Psoas muscle (tissue), 8 donors: ENCODE measurements around the gene AP2M1. TPM values are rescaled to one million over a fixed set of nuclear protein-coding genes. Genes with fewer than 3 reads are reported as not detected.

Source experiments
- ATAC-seq, 4 donors: fragments of 200-7000 bp; cut with Tn5 transposase; one replicate each; pipeline ENCODE4 v1.9.1; 2020; ENCODE audit warnings: moderate library complexity in 3 of 4, mild to moderate bottlenecking in 2 of 4
- DNase-seq, 2 donors: peaks; one replicate each; pipeline ENCODE4 v3.0.0-alpha.2; 2020
- H3K27ac ChIP-seq: fragments of 200-600 bp; one replicate; pipeline ENCODE4 v1.8.0; 2022
- H3K27me3 ChIP-seq, 3 donors: fragments of 200-600 bp in 1 of 3; one replicate each; pipeline versions ENCODE4 v1.6.1 to v1.8.0; 2013 to 2022; ENCODE audit warnings: low read length in 2 of 3, mild to moderate bottlenecking in 2 of 3, moderate library complexity in 1 of 3; ENCODE audit not compliant: insufficient read depth in 3 of 3
- H3K36me3 ChIP-seq, 2 donors: fragments of 200-600 bp in 1 of 2; one replicate each; pipeline versions ENCODE4 v1.6.1 to v1.8.0; 2013 to 2022; ENCODE audit warnings: low read depth in 1 of 2, mild to moderate bottlenecking in 1 of 2, moderate library complexity in 1 of 2; ENCODE audit not compliant: insufficient read depth in 1 of 2
- H3K4me1 ChIP-seq: fragments of 200-600 bp; one replicate; pipeline ENCODE4 v1.8.0; 2022
- H3K4me3 ChIP-seq: fragments of 200-600 bp; one replicate; pipeline ENCODE4 v1.8.0; 2022; ENCODE audit warnings: mild to moderate bottlenecking
- H3K9me3 ChIP-seq: fragments of 200-600 bp; one replicate; pipeline ENCODE4 v1.8.0; 2022
- WGBS, 3 donors: extraction: QIAGEN DNeasy Blood & Tissue Kit; methylation state at CpG; one replicate each; pipeline versions ENCODE4 v1.1.6 to v1.1.7; 2013; 5-methylcytosine and 5-hydroxymethylcytosine counted together
- intact Hi-C, 2 donors: fragments of 100-400 bp; cut with DNase I; formaldehyde crosslinking; loops; one replicate each; pipeline versions ENCODE4 v1.11.0 to v1.14.2; 2022
- polyA plus RNA-seq, 3 donors: library from polyadenylated mRNA; stranded (reverse); fragments of 200-250 nt; gene quantifications; one replicate each; pipeline ENCODE4 v1.2.3, GENCODE V29; 2013
- total RNA-seq, 4 donors: library from RNA; stranded (reverse); fragmentation: NEBNext Ultra II Directional in 2 of 4; extraction: Animal tissue kit (Norgen Biotek cat#: 25700) in 2 of 4; gene quantifications; one replicate each; pipeline versions ENCODE4 v1.2.1 to v1.2.4, GENCODE V29; 2021 to 2023
- TF ChIP-seq, protein P1 (sequence below): fragments of 200-600 bp; IDR thresholded peaks from one replicate; pipeline ENCODE4 v1.8.0; 2022; ENCODE audit warnings: antibody characterized with exemption
- donor health status: healthy with polysubstance abuse.
- donor health status: DM: no; HTN: no; CAD: no; lungs with moderate emphysema.
- donor health status: Bipolar disorder and iron deficiency.
- donor health status: healthy.
- donor health status: DM: yes; HTN: yes; CAD: no.
- donor health status: DM: no; HTN: no; CAD: no.
- donor health status: DM: no; HTN: no; CAD: no.
- donor health status: DM: yes; HTN: yes; CAD: no.

The AP2M1 gene
- total and polyA plus RNA-seq, 7 donors: 157 to 299 (median 171) TPM

DNA sequence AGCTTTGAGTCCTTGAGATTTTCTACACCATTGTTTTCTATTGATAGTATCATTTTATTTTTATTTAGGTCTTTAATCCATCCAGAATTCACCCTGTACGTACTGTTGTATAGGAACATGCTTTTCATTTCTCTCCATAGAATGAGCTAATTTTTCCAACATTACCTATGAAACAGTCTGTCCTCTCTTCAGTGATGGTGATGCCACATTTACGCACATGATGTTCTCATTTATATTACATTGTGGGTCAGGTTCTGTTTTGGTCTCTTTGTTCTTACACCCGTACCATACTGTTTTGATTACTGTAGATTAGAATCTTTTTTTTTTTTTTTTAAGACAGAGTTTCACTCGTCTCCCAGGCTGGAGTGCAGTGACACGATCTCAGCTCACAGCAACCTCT is 37.1 kb downstream of the AP2M1 start:
- DNase-seq: no peak

DNA sequence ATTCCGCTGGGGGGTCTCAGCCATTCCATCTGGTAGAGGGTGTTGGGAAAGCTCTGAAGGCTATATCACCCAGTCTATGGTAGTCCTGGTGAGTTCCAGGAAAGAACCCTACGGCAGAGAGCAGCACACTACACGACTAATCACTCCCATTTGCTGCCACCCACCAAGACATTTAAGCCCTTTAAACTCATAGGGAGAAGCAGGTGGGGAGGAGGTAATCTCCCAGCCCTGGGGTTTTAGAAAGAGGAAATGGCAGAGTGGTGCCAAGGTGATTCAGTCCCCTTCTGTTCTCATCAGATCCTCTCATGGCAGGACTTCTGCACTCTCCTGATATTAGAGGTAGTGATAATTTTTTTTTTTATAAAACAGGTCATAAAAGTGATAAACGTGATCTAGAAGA is 44.2 kb downstream of the AP2M1 start:
- H3K4me1 ChIP-seq: no peaks in the 10 kb centered on the region
- intact Hi-C loops: no loop called here
- no peak overlapping the region for H3K4me3 ChIP-seq
- no peak overlapping the region for H3K27ac ChIP-seq
- no peaks in the 10 kb centered on the region for H3K9me3 ChIP-seq
- no peaks in the 10 kb centered on the region for H3K36me3 ChIP-seq
- 49 to 60% (median 51%) methylated on average over 4 of the region's 4 CpGs for WGBS, 3 donors
- TF ChIP-seq, protein P1, sequence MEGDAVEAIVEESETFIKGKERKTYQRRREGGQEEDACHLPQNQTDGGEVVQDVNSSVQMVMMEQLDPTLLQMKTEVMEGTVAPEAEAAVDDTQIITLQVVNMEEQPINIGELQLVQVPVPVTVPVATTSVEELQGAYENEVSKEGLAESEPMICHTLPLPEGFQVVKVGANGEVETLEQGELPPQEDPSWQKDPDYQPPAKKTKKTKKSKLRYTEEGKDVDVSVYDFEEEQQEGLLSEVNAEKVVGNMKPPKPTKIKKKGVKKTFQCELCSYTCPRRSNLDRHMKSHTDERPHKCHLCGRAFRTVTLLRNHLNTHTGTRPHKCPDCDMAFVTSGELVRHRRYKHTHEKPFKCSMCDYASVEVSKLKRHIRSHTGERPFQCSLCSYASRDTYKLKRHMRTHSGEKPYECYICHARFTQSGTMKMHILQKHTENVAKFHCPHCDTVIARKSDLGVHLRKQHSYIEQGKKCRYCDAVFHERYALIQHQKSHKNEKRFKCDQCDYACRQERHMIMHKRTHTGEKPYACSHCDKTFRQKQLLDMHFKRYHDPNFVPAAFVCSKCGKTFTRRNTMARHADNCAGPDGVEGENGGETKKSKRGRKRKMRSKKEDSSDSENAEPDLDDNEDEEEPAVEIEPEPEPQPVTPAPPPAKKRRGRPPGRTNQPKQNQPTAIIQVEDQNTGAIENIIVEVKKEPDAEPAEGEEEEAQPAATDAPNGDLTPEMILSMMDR: no peak
- ATAC-seq (no peak), DNase-seq (no peak)
- peaks cover 0 to 8% (median 0%) of the 10 kb centered on the region in 3 donors for H3K27me3 ChIP-seq

More for the DNA sequence above, 37.1 kb downstream of the AP2M1 start:
- H3K36me3 ChIP-seq: no peaks in the 10 kb centered on the region
- TF ChIP-seq, protein P1: no peak
- no peaks in the 10 kb centered on the region for H3K4me1 ChIP-seq
- H3K9me3 ChIP-seq: no peaks in the 10 kb centered on the region
- H3K27ac ChIP-seq: no peak overlapping the region
- H3K27me3 ChIP-seq: peaks cover 0 to 5% (median 0%) of the 10 kb centered on the region in 3 donors
- no peak for ATAC-seq
- 77 to 79% (median 77%) methylated on average over 5 of the region's 5 CpGs for WGBS, 3 donors
- no peak overlapping the region for H3K4me3 ChIP-seq
- intact Hi-C loops: no loop called here

DNA sequence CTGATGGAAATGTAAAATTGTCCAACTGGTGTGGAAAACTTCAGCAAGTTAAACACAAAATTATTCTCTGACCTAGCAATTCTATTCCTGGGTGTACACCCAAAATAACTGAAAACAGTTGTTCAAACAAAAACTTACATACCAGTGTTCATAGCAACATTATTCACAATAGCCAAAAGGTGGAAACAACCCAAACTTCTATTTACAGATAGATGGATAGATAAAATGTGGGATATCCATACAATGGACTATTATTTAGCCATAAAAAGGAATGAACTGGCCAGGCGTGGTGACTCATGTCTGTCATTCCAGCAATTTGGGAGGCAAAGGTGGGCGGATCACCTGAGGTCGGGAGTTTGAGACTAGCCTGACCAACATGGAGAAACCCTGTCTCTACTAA is 47.9 kb downstream of the AP2M1 start:
- Histone ChIP-seq H3K27ac (no peak overlapping the region), H3K9me3 (no peaks in the 10 kb centered on the region), H3K4me3 (no peak overlapping the region), H3K4me1 (no peaks in the 10 kb centered on the region), H3K36me3 (no peaks in the 10 kb centered on the region), H3K27me3 (peaks cover 0 to 10% (median 0%) of the 10 kb centered on the region in 3 donors)
- 83 to 90% (median 86%) methylated on average over 3 of the region's 3 CpGs for WGBS, 3 donors
- no peak for DNase-seq
- intact Hi-C loops: no loop called here
- TF ChIP-seq, protein P1: no peak
- no peak for ATAC-seq

DNA sequence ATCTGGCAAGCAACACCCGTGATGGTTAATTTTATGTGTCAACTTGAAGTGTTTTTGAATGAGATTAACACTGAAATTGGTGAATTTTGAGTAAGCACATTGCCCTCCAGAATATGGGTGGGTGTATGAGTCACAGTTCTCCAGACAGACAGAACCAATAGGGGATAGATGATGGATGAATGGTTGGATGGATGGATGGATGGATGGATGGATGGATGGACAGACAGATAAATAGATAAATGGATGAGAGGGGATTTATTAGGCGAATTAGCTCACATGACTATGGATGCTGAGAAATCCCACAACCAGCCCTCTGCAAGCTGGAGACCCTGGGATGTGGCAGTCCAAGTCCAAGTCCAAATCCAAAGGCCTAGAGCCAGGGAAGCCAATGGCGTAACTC is 49.3 kb downstream of the AP2M1 start:
- ATAC-seq: no peak
- no peak overlapping the region for H3K27ac ChIP-seq
- TF ChIP-seq, protein P1: no peak
- H3K9me3 ChIP-seq: no peaks in the 10 kb centered on the region
- DNase-seq: no peak
- H3K27me3 ChIP-seq: peaks cover 0 to 22% (median 3%) of the 10 kb centered on the region in 3 donors
- no peaks in the 10 kb centered on the region for H3K4me1 ChIP-seq
- H3K4me3 ChIP-seq: no peak overlapping the region
- WGBS, 3 donors: 66 to 80% (median 74%) methylated on average over 3 of the region's 3 CpGs
- intact Hi-C loops: no loop called here
- H3K36me3 ChIP-seq: no peaks in the 10 kb centered on the region

DNA sequence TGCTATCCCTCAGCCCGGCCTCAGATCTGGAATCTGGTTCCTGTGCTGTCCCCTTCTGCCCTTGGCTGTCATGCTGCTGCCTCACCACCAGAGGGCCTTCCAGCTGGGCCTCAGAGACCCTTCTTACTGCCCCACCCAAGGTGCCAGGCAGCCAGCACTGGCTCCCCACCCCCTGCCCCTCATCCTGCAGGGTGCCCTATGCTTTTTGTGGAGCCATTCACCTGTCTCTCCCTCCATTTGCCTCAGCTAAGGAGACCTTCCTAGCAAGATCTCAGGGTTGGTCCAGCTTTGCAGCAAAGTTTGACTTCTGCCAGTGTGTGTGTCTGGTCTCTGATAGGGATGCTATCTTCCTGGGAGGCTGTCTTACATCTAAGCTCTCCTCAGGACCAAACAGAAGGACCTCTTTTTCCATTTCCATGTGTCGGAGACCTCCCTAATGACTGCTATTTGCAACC is 52.9 kb downstream of the AP2M1 start:
- intact Hi-C loops: no loop called here
- WGBS, 3 donors: 55 to 62% (median 58%) methylated on average over 2 of the region's 2 CpGs
- ATAC-seq (peak; percentile 48 to 69 (median 59)), DNase-seq (peak in 1 of 2 donors; percentile 56)
- Histone ChIP-seq H3K4me1 (no peaks in the 10 kb centered on the region), H3K27me3 (peaks cover 0 to 54% (median 16%) of the 10 kb centered on the region in 3 donors), H3K9me3 (no peaks in the 10 kb centered on the region), H3K27ac (no peak overlapping the region), H3K4me3 (no peak overlapping the region), H3K36me3 (no peaks in the 10 kb centered on the region)
- TF ChIP-seq, protein P1: peak; percentile 77
